ENCODE results near the gene TREX2. TPM values are rescaled to one million over a fixed set of nuclear protein-coding genes. Genes with fewer than 3 reads are reported as not detected.

TREX2 gene
- total RNA-seq, 1 donor from 2014 or later, result 0.80 TPM

GRCh38 chrX:153450114-153450948 lies 4.5 kb upstream of the TREX2 start:
- no peaks in the 10 kb centered on the region for H3K36me3 Mint-ChIP-seq (ENCODE audit: low read depth)
- H3K4me3 Mint-ChIP-seq (ENCODE audit: unreplicated experiment), result no peak overlapping the region
- H3K27me3 Mint-ChIP-seq (ENCODE audit: low read depth), result no peaks in the 10 kb centered on the region
- TF ChIP-seq CTCF (IDR thresholded peaks at IDR 0.05), result no peak
- H3K27ac Mint-ChIP-seq (ENCODE audit: unreplicated experiment), result no peak overlapping the region
- no peaks in the 10 kb centered on the region for H3K4me1 Mint-ChIP-seq (ENCODE audit: low read depth)
- no peaks in the 10 kb centered on the region for H3K9me3 Mint-ChIP-seq (ENCODE audit: low read depth)
- peak; percentile 89 for DNase-seq (ENCODE audit: low spot score)

- Mint-ChIP-seq H3K27me3 (ENCODE audit: low read depth) (no peaks in the 10 kb centered on the region), H3K36me3 (ENCODE audit: low read depth) (no peaks in the 10 kb centered on the region), H3K9me3 (ENCODE audit: low read depth) (no peaks in the 10 kb centered on the region), H3K4me3 (ENCODE audit: unreplicated experiment) (no peak overlapping the region), H3K27ac (ENCODE audit: unreplicated experiment) (no peak overlapping the region), H3K4me1 (ENCODE audit: low read depth) (no peaks in the 10 kb centered on the region)
- peak; percentile 68 for DNase-seq (ENCODE audit: low spot score)
- TF ChIP-seq CTCF (IDR thresholded peaks at IDR 0.05), result no peak
Observed at GRCh38 chrX:153449368-153450113, 3.7 kb upstream of the TREX2 start.

GRCh38 chrX:153448556-153449367 lies 2.9 kb upstream of the TREX2 start:
- Mint-ChIP-seq H3K27me3 (ENCODE audit: low read depth) (no peaks in the 10 kb centered on the region), H3K27ac (ENCODE audit: unreplicated experiment) (no peak overlapping the region), H3K4me3 (ENCODE audit: unreplicated experiment) (no peak overlapping the region), H3K9me3 (ENCODE audit: low read depth) (no peaks in the 10 kb centered on the region), H3K4me1 (ENCODE audit: low read depth) (no peaks in the 10 kb centered on the region), H3K36me3 (ENCODE audit: low read depth) (no peaks in the 10 kb centered on the region)
- DNase-seq (ENCODE audit: low spot score), result peak; percentile 67
- no peak for TF ChIP-seq CTCF (IDR thresholded peaks at IDR 0.05)

- Mint-ChIP-seq H3K27ac (ENCODE audit: unreplicated experiment) (no peak overlapping the region), H3K9me3 (ENCODE audit: low read depth) (no peaks in the 10 kb centered on the region), H3K4me1 (ENCODE audit: low read depth) (no peaks in the 10 kb centered on the region), H3K4me3 (ENCODE audit: unreplicated experiment) (no peak overlapping the region), H3K36me3 (ENCODE audit: low read depth) (no peaks in the 10 kb centered on the region), H3K27me3 (ENCODE audit: low read depth) (no peaks in the 10 kb centered on the region)
- TF ChIP-seq CTCF (IDR thresholded peaks at IDR 0.05), result no peak
- peak; percentile 44 for DNase-seq (ENCODE audit: low spot score)
Observed at GRCh38 chrX:153447581-153447960, 1.7 kb upstream of the TREX2 start.
